GM18519 (cell line): ENCODE results near the gene PTPRO.

Source experiments
- ATAC-seq: cut with Tn5 transposase; IDR thresholded peaks from one replicate; pipeline ENCODE4 v1.9.1; 2021; ENCODE audit warnings: mild to moderate bottlenecking, moderate library complexity; ENCODE audit not compliant: unreplicated experiment, low FRiP score

Gene PTPRO

DNA sequence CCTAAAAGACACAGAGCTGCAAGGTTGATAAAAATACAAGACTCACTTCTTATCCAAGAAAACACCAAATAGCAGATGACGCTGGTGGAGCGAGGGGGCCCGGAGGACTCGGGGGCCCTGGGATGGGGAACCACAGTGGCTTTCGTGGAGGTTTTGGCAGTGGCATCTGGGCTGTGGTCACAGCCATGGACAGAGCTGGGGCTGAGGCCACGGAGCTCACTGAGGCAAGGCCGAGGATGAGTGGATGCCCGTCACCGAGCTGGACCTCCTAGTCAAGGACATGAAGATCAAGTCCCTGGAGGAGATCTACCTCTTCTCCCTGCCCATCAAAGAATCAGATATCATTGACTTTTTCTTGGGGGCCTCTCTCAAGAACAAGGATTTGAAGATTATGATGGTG, 117.2 kb downstream of the PTPRO start:
- no peak for ATAC-seq

DNA sequence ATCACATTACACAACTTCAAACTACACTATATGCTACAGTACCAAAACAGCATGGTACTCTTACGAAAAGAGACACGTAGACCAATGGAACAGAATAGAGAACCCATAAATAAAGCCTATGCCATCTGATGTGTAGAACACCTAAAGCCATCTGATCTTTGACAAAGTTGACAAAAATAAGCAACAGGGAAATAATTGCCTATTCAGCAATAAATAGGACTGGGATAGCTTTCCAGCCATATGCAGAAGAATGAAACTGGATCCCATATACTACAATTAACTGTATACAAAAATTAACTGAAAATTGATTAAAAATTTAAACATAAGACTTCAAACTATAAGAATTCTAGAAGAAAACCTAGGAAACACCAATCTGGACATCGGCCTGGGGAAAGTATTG, 120.7 kb downstream of the PTPRO start:
- no peak for ATAC-seq

DNA sequence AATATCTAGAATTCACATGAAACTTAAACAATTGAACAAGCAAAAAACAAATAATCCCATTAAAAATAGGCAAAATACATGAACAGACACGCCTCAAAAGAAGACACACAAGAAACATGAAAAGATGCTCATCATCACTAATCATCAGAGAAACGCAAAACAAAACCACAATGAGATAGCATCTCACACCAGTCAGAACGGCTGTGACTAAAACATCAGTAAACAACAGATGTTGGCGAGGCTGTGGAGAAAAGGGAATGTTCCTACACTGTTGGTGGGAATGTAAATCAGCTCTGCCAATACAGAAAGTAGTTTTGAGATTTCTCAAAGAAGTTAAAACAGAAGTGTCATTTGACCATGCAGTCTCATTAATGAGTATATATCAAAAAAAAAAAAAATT, 121.3 kb downstream of the PTPRO start:
- no peak for ATAC-seq

DNA sequence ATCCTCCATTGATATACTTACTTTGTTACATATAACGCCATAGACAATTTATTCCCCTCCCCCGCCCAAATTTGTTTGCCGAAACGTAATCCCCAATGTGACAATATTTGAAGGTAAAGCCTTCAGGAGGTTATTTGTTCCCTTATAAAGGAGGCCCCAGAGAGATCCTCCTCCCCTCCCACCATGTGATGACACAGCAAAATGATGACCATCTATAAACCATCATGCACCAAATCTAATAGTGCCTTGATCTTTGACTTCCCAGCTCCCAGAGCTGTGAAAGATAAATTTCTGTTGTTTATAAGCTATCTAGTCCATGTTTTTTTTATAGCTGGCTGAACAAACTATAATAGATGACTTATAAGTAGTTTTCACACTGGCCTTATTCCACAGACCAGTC, 122.2 kb downstream of the PTPRO start:
- ATAC-seq = no peak

DNA sequence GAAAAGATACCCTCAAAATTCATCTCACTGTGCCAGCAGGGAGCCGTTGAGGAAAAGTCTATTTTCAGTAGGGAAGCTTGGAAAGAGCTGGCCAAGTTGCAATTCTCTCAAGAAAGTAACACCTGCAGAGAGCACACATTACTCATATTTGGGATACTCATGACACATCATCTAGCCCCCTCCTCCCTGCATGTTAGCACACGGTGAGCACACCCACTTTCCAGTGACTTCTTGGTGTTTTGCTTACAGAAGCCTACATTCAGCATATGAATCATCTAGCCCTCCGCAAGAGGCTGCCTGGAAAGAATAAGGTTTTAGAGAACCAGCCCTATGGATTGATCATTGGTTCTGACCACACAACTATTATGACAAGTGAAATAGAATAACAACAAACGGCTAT, 124.5 kb downstream of the PTPRO start:
- ATAC-seq = no peak

DNA sequence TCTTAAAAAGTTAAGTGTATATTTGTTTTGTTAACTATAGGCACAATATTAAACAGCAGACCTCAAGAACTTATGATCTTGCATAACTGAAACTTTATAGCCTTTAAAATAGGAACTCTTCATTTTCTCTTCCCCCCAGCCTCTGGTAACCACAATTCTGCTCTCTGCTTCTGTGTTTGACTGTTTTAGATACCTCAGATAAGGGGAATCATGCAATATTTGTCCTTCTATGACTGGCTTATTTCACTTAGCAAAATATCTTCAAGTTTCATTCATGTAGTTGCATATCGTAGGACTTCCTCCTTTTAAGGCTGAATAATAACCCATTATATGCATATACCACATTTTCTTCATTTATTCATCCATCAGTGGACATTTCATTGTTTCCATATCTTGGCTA, 131.3 kb downstream of the PTPRO start:
- ATAC-seq = peak; percentile 93

DNA sequence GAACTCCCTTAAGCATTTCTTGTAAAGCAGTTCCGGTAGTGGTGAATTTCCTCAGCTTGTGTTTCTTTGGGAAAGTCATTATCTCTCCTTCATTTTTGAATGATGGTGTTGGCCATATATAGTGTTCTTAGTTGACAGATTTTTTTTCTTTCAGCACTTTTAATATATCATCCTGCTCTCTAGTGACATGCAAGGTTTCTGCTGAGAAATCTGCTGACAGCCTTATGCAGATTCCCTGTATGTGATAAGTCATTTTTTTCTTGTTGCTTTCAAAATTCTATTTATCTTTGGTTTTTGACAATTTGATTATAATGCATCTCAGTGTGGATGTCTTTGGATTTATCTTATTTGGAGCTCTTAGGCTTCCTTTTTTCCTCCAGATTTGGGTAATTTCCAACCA, 135.7 kb downstream of the PTPRO start:
- no peak for ATAC-seq

DNA sequence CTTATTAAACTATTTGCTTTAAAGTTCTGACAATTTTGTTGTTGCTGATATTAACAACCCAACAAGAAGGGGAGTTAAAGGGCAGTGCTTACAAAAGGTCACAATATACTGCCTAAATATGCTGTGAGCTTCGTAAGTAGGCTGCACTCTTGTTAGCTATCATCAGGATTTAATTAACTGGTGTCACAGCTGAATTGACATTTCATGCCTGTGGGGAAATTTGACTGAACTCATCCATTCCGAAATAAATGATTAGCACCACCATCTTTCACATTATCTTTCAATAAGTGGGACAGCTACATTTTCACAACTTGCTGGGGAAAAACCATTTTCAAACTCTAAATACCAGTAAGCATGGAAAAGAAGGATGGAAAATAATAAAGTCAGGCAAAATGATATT, 146.6 kb downstream of the PTPRO start:
- ATAC-seq = no peak

DNA sequence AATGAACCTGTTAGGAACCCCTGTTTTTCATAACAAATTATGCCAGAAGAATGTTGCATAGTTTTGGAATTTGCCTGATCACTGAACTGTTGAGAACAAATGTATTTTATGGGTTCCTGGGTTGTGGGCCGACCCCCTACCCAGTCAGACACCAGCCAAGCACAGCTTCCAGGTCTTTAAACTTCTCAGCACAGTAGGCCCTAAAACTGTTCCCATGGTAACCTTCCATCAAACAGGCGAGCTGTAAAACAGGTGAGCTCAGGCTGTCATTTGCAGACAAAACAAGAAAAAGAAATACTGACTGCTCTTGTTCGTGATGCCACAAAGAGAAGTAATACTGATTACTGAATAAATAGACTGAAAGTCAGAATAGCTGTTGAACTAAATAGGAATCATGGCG, 147.0 kb downstream of the PTPRO start:
- ATAC-seq = no peak

DNA sequence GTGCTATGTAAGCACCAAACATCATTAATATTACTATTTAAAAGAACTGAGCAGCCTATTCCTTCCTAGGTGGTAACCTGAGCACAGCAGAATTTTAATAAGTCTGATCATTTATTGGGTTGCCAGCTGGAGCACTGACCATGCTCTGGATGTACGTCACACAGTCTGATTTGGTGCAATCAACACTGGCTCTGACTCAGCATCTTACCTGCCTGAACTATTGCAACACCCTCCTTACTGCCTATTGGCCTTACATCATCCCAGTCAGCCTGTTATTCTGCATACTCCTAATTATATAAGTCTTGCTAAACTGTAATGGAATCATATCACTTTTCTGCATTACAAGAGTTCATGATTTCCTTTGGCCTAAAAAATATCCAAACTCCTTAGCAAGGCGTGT, 149.7 kb downstream of the PTPRO start:
- ATAC-seq = no peak

DNA sequence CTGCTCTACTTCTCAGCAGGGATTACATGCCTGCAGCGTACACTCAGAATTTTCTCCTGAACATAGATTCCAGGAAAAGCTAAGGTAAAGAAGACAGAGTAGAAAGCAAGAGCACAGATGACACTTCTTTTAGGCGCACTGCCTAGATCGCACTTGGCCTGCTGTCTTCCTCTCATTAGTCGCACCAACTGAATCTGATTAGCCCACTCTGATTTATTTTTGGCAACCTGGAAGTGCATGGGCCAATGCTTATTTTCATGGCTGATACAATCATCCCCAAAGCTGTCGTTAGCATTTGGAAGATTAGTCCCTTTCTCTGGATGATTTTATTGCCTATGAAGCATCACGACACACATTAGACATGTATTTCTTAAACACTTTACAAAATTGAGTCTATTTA, 152.5 kb downstream of the PTPRO start:
- no peak for ATAC-seq

DNA sequence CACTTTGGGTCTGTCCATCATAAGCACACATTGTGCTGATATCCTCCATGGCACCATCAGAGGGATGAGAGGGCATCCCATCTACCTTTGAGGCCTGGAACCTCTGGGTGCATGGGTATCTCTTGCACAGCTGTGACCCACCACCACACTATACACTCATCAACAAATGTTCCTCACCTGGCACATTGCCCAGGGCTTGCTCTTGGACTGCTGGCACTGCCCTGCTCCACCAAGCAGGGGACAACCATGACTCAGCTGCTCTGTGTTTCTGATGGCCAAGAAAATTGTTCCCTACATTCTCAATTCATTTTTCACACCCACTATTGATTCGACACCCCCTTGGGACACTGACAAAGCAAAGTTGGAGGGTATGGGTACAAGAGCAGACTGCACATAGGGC, 155.5 kb downstream of the PTPRO start:
- no peak for ATAC-seq

DNA sequence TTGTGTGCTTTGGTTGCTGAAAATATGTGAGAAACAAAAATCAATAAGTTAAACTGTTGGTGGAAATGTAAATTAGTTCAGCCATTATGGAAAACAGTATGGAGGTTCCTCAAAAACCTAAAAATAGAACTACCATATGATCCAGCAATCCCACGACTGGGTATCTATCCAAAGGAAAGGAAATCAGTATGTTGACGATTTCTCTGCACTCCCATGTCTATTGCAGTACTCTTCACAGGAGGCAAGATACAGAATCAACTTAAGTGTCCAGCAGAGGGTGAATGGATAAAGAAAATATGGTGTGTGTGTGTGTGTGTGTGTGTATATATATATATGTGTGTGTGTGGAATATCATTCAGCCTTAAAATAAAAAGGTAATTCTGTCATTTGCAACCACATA, 159.5 kb downstream of the PTPRO start:
- no peak for ATAC-seq

DNA sequence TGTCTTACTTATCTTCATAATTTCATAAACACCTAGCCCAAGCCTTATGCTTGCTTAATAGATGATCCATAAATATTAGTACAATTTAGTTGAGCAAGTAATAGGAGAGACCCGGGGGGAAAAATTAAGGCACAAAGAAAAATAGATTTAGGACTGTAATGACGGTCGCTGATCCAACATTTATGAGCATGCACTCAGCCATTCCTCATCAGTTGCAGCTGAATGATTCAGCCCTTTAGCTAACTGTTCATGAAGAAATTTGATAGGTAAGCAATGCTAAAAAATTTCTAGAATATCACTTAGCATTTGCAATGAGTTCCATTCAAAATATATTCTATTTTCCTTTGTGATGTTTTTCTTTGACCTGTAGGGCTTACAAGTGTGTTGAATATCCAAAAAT, 163.2 kb downstream of the PTPRO start:
- no peak for ATAC-seq

DNA sequence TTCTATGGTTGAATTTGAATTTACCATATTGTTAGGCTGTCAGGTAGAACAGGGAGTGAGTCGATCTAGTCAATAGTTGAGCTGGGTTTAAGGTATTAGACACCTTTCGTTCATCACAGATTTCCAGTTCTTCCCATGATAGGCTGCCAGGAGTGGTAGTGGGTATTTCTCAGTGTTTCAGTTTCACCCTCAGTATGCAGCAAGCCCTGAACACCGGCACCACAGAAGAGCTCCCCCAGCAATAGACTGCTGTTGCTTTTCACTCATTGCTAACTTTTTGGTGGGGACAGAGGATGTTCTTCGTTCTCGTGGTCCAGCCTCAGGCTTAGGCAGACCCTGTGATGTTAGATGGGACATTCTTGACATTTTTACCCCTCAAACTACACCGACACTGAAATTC, 164.6 kb downstream of the PTPRO start:
- ATAC-seq = no peak

DNA sequence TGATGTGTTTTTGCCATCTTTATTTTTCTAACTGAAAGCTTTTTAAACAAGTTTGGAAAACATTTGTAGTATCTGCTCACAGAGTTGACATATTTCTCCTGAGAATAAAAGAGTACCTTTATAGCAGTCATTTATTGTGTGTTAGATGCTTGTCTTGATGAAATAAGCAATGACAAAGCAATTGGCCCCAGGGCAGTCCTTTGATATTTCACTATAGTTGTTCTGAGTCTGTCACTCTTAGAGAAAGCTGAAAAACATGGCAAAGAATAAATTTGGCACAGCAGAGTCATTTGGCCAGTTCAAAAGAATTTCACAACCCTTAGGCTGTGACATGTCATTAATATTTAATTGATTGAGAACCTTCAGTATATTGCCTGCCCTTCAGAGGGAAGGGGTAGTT, 166.2 kb downstream of the PTPRO start:
- ATAC-seq = no peak

DNA sequence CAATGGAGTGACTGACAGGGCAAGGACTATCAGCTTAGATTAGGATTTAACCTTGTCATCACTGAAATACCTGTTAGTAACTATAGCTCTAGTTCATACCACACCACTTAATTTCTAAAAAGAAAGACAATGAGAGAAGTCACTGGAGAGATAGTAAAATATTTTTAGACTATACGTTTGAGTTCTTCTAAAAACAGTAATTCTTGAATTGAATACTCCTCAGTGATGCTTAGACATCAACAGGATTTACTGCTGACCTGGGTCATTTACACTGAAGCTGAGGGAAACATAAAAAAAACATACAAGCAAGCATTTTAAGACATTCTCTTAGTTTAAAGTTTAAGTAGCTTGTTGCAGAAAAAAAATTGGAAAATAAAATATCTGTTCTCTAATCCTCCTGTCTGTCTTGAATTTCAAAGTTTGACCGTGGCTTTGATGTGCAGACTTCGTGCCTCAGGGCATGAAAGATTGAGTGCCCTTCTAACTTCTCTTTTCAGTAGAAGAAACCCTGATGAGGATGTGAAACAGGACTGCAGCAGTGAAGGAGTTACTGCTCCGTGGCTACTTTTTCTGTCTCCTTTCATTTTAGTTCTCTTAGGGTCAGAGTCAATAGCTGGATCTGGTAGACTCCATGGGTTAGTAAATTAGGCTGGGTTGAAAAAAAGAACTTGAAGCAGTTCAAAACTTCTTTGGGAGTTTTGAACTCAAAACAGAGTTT, 172.2 kb downstream of the PTPRO start:
- peak; percentile 85 for ATAC-seq

DNA sequence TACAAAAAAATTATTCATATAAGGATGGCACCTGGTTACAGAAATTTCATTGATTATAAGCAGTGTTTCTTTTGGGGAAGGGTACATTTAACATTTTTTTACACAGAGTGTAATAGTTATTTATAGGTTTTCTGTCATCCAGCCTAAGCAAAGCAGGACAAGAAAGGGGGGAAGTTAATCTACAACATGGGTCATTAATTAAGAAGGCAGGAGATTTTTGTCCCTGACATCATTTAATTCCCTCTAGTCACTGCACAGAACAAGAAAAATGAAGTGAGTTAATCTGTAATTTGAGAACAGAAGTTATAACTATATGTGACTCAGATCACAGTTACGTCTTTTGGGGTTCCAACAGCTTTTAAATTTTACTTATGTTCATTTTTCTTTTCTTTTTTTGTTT, 173.4 kb downstream of the PTPRO start:
- ATAC-seq = no peak

DNA sequence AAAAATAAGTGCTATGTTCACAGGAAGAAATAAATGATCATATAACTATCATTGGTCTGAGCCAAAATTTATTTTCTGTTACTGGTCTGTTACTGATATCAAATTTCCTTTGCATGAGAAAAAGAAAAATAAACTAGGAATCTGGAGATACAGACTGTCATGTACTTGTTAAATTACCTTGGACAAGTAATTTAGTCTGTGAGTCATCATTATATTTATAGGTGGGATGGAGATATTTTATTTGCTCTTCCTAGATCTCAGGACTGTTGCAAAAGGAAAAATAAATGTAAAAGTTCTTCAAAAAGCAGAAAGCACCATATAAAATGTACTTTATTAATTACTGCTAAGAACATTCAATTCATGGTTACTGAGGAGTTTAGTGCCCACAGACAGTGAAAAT, 174.4 kb downstream of the PTPRO start:
- no peak for ATAC-seq

DNA sequence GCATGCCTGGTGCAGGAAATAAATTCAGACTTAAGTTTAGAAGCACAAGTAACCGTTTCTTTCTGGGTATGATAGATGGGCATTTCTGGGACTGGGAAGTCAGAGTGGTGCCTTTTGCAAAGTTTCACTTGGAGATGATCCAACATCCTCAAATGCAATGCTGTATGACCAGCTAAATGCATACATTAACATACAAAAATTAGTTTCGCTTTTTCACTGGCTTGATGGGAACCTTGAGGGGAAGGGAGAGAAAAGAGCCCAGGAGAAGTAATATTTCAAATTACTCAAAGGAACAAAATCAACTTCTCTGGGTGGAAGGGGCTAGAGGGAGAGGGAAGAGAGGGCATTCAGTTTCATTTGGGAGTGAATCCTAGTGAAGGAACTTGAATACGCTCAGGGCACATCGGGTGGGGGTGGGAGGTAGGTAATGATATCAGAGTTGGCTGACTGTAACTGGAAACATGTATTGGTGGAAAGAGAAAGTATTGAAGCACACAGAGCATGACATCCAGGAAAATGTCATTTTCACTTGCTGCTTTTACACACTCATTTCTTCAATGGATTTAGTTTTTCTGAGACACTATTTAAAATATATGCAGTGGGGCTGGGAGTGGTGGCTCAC, 175.5 kb downstream of the PTPRO start:
- ATAC-seq = no peak

DNA sequence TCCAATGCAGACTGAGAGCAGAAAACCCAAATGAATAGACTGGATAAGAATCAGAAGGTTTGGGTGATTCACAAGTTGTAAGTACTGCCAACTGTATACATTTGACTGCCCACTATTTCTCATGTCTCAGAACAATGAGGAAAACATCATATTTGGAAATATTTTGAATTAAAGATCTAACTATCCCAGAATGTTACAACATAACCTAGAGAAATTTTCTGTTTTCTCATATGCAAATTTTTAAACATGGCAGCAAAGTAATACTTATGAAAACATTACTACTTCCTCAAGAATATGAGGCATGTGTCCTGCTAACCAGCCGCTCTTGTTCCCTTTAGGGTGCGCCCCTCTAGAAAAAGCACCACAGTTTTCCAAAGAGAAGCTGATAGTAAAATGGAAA, 179.9 kb downstream of the PTPRO start:
- ATAC-seq = no peak

DNA sequence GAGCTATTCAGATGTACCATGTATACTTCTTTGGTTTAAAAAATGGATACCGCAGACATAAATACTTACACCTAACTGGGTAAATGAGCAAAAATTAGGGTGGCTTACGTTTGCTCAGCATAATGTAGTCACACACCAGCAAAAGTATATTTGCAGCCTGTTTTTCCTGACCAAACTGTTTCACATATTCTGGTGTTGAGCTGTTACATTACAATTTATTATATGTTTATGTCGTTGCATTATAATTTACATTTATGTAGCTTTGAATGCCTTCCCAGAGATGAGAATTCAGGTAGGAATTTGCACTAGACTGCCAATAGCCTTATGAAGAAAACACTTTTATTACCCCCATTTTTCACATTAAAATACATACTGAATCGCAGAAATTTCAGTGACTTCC, 183.3 kb downstream of the PTPRO start:
- no peak for ATAC-seq

DNA sequence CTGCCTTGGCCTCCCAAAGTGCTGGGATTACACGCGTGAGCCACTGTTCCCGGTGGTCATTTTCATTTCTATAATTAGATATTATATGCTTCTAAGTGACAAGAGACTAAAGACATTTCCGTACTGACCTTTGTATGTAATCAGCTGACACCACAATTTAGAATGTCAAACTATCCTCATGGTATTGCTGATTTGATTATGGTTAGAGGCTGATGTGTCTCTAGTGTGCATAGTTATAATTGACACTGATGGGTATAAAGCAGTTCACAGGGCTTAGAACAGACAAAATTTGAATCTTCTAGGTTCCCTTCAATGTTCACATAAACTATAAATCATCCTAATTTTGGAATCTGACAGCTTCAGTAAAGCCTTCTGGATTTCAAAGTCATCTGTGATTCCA, 192.7 kb downstream of the PTPRO start:
- no peak for ATAC-seq
